HG03354 (cell line): ENCODE measurements around the gene ADGRL3.
"Not testable (repeated sequence)": the region's sequence is repeated elsewhere in the genome, so short reads cannot be mapped to it uniquely, and the experiment has no call there.

ENCODE experiments used
- ATAC-seq: cut with Tn5 transposase; IDR thresholded peaks from one replicate; pipeline ENCODE4 v1.9.1; 2021; ENCODE audit warnings: mild to moderate bottlenecking; ENCODE audit not compliant: unreplicated experiment, poor library complexity, severe bottlenecking

The ADGRL3 gene

GRCh38 chr4:61911313-61911756 lies 711.2 kb downstream of the ADGRL3 start:
- no peak for ATAC-seq

- ATAC-seq, result no peak
Observed at GRCh38 chr4:61913619-61914018, 713.5 kb downstream of the ADGRL3 start.

DNA sequence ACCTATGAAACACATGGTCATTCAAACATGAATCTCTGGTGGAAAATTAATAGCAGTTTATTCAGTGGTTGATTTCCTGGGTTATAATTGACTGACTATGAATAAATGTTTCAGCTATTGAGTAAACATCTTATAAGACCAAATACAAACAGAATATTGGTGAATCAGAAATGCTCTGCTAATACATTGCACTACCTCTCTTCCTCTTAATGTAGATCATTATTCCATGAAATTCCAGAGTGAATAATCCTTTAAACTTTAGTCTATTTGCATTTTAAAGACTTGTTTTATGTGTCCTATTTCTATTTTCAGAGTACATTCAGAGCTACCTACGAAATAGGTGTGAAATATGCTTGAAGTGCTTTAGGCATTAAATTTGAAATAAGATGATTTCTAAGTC lies 715.4 kb downstream of the ADGRL3 start:
- no peak for ATAC-seq

DNA sequence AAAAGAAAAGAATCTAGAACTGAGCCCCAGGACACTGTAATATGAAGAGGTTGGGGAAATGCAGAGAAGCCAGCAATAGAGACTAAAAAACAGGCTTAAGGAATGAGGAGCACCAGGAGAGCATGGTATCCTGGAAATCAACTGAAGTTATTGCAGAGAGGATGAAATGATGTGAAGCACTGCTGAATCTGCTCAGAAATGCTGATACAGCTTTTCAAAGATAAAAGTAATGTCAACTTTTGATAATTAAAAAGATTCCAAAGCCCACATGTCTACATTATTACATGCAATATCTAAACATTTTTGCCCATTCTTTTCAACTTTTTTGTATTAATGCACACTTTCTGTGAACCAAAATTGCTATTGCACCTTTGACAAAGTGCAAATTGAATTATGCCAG lies 718.4 kb downstream of the ADGRL3 start:
- ATAC-seq, result no peak

DNA sequence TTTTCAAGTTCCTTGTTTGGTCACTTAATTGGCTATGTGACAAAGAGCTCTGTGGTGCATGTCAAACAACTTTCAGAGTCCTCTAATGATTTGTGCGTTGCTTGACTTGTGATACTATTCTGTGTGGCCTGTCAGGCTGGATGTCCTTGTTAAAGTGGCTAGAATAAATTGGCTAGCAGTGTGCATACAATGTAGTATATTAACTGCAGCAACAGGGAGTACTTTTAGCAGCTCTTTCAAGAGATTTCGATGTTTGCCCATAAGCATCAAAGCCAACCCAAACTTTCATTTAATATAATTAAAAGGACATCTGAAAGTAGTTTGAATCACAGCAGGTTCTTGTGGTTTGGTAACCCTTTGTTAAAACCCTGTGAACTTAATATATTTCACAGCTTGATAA lies 718.9 kb downstream of the ADGRL3 start:
- no peak for ATAC-seq

DNA sequence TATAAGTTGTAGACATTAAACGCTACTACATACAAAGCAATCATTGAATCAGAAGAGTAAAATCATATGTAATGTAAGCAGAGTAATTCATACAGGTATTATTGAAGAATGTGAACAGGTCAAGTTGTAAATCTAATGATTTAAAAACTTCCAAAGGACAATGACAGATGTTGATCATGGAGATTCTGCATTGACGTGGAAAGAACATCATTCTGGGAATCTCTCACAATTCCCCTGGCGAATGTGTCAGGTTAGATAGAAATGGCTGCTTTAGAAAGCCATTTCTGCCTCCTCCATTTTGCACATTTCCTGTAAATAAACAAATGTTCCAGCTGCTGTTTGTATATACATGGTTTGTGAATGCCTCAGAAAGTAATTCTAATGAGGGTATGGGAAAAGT lies 719.4 kb downstream of the ADGRL3 start:
- ATAC-seq, result no peak

DNA sequence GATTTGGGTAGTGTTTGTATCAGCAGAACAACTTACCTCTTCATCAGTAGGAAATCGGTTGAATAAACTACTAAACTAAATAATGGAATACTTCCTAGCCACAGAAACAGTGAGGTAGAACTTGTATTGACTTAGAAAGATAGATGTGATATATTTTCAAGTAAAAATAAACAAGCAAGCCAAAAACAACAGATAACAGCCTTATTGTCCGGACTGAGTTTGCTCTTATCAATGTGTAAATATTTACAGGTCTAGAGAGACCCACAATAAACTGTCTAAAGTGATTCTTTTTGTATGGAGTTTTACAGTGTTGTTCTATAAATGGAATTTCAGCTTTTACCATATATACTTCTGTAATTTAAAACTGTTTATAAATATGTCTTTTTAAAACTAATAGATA lies 721.8 kb downstream of the ADGRL3 start:
- no peak for ATAC-seq

DNA sequence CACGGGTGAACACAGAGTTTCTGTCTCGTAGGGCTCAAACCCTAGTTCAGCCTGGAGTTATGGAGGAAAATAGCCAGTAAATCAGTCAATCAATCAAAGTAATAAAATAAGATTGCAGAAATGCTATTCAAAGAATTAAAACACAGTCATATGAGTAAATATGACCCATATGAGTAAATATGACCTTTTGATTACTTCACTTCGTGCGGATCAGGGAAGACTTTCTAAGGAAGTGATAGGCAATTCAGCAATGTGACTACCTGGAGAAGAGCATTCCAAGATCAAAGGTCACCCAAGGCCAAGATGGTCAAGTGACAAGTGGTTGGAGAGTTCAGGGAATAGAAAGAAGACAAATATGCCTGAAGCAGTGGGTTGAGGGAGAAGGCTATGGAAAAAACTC lies 722.6 kb downstream of the ADGRL3 start:
- no peak for ATAC-seq

GRCh38 chr4:61923179-61923578 lies 723.1 kb downstream of the ADGRL3 start:
- no peak for ATAC-seq

DNA sequence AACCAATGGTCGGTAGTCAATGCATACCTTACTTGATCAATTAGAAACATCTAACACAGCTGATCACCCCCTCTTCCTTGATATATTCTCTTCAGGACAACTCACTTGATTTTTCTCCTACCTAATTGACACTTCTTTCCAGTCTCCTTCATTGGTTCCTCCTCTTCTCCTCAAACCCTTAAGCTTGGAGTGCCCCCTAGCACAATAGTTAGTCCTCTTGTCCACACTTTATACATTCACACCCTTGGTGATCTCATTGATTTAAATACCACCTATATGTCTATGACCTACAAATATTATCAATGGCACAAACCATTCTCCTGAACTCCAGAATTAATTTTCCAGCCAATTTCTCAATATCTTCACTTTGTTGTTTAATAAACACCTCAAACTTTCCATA lies 724.0 kb downstream of the ADGRL3 start:
- no peak for ATAC-seq

DNA sequence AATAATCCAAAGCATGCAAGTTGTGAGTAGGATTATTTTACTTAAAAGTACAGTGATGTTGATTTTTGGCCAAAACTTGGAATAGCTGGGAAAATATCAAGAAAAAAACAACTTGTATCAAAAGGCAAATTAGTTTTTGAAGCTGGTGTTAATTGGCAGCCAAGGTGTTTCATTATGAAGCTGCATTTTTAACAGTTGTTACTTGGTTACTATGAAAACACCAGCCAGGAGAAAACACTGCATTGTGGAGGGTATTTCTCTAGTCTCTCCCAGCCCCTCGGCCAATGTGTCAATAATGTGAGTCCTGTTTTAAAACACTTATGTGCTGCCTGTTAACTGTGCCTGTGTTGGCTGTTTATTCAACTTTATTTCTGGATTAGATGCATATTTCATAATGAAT lies 733.4 kb downstream of the ADGRL3 start:
- ATAC-seq, result no peak

DNA sequence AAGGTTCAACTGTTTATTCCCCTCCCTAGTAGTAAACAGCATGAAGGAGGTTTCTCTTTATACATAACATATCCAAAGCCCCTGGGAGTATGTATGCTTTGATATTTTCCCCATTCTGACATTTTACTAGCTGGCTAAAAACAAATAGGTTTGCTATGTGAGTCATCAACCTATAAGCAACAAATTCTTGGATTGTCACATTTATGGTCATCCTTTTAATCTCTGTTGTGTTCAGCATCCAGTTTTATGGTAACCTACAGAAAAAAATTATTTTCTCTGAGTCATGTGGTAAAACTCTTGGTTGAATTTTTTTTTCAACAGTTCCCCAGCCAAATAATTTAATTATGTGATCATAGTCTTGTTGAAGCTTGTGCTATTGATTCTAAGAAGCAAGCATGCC lies 734.1 kb downstream of the ADGRL3 start:
- ATAC-seq, result no peak

GRCh38 chr4:61938250-61938846 lies 738.2 kb downstream of the ADGRL3 start:
- ATAC-seq, result no peak

DNA sequence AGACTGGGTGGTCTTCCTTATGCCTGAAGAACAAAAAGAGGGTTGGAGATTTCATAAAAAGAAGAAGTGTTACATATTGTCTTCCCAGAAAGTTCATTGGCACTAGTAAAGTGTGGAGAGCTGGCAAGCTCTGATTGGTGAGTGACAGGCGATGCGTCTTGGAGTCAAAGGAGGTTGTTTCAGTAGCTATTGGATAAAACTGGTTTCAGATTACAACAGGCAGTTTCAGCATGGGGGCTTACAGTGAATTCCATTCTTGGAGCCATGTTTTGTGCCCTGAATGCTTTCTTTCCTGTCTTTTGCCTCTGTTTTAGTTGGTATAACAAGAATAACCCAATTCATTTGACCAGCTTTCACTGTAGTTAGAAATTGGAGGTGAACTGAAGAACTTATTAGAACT lies 750.5 kb downstream of the ADGRL3 start:
- no peak for ATAC-seq

GRCh38 chr4:61953386-61953785 lies 753.3 kb downstream of the ADGRL3 start:
- no peak for ATAC-seq

GRCh38 chr4:61958591-61958990 lies 758.5 kb downstream of the ADGRL3 start:
- ATAC-seq, result no peak

- ATAC-seq, result no peak
Observed at GRCh38 chr4:61959087-61959486, 759.0 kb downstream of the ADGRL3 start.

GRCh38 chr4:61984260-61984909 lies 784.3 kb downstream of the ADGRL3 start:
- no peak for ATAC-seq

DNA sequence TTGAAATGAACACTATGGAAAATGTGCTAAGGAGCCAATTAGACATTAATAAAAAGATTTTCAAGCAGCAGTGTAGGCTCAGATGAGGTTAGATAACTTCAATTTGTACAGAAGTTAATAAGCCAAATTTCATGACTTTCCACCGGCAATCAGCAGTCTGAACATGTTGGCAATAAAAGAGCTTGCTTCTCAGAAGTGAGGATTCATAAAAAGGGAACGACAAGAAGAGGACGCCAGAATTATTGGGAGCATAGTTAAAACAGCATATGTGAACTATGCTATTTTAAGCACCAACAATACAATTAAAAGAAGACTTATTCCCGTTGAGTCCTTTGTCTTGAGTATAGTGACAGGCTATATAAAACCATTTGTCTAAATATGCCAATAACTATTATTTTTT lies 785.3 kb downstream of the ADGRL3 start:
- ATAC-seq, result no peak

DNA sequence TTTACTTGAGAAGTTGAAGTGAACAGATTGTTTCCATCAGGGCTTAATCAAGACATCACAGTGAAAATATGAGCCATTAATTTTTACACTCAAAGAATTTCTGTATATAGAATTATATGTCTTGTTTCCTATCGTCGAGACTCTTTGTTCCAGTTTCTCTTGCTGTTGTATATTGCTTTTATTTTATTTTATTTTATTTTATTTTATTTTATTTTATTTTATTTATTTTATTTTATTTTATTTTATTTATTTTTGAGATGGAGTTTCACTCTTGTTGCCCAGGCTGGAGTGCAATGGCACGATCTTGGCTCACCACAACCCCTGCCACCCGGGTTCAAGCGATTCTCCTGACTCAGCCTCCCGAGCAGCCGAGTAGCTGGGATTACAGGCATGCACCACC lies 786.8 kb downstream of the ADGRL3 start:
- not testable (repeated sequence) for ATAC-seq

DNA sequence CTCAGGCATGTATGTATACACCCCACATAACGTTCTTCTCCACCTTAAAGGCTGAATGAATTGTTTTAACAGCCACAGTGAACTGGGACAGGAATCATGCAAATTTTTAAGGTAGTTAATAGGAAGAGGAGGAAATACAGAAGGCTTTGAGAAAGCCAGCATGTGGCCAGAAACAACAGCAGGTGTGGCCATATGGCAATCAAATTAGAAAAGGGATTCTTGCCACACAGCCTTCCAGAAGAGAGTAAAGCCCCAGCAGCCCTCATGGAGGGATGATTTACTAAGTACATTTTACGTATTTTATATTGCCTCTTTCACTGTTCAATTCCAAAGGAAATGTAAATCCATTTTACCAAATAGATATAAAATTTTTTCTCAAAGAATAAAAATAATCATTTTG lies 792.2 kb downstream of the ADGRL3 start:
- ATAC-seq, result no peak

DNA sequence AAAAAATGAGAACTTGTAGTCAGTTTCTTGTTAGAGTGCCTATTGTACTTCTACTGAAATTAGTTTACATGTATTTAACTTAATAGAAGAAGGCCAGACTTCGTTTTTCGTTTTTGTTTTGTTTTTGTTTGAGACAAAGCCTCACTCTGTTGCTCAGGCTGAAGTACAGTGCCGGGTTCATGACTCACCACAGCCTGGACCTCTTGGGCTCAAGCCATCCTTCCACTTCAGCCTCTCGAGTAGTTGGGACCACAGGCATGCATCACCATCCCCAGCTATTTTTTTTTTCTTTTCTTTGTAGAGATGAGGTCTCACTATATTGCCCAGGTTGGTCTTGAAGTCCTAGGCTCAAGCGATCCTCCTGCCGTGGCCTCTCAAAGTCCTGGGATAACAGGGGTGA lies 793.9 kb downstream of the ADGRL3 start:
- no peak for ATAC-seq
